CD14-positive monocyte (primary cell): ENCODE measurements around the gene DGCR6L. TPM values are rescaled to one million over a fixed set of nuclear protein-coding genes. Genes with fewer than 3 reads are reported as not detected.
"Not testable (repeated sequence)": the region's sequence is repeated elsewhere in the genome, so short reads cannot be mapped to it uniquely, and the experiment has no call there.

ENCODE experiments used
- DNase-seq, 3 donors: peaks; one replicate each; pipeline ENCODE4 v3.0.0-alpha.2; 2011 to 2022
- H2AFZ ChIP-seq: 2 replicates; pipeline ENCODE4 v1.6.0; 2012; ENCODE audit warnings: mild to moderate bottlenecking, low read depth, low read length, inconsistent platforms; ENCODE audit not compliant: insufficient read depth, poor library complexity, severe bottlenecking
- H3K27ac ChIP-seq, 2 donors: 1 replicate in 1 of 2; 2 replicates in 1 of 2; pipeline ENCODE4 v1.5.1; 2012 to 2013; ENCODE audit warnings: low read length in 2 of 2, control low read depth in 1 of 2, inconsistent platforms in 1 of 2, low read depth in 1 of 2, mild to moderate bottlenecking in 1 of 2
- H3K27me3 ChIP-seq, 2 donors: one replicate each; pipeline versions ENCODE4 v1.6.0 to v1.6.1; 2011 to 2013; ENCODE audit warnings: low read length in 2 of 2; ENCODE audit not compliant: control insufficient read depth in 2 of 2, insufficient read depth in 2 of 2
- H3K36me3 ChIP-seq, 2 donors: replicated peaks in 1 of 2; 1 replicate in 1 of 2; 2 replicates in 1 of 2; pipeline versions ENCODE4 v1.5.1 to v1.6.1; 2012 to 2013; ENCODE audit warnings: low read length in 2 of 2, control low read depth in 1 of 2, inconsistent platforms in 1 of 2, mild to moderate bottlenecking in 1 of 2; ENCODE audit not compliant: insufficient read depth in 2 of 2, control insufficient read depth in 1 of 2
- H3K4me1 ChIP-seq, 2 donors: 1 replicate in 1 of 2; 2 replicates in 1 of 2; pipeline versions ENCODE4 v1.5.1 to v1.6.1; 2012 to 2013; ENCODE audit warnings: low read length in 2 of 2, control low read depth in 1 of 2, inconsistent platforms in 1 of 2, mild to moderate bottlenecking in 1 of 2, moderate library complexity in 1 of 2; ENCODE audit not compliant: insufficient read depth in 2 of 2, control insufficient read depth in 1 of 2
- H3K4me2 ChIP-seq: replicated peaks from 2 replicates; pipeline ENCODE3; 2012; ENCODE audit warnings: low read length, moderate library complexity, mild to moderate bottlenecking; ENCODE audit not compliant: poor library complexity, severe bottlenecking; ENCODE audit errors: extremely low read depth
- H3K4me3 ChIP-seq, 3 experiments: fragments of 200-600 bp in 1 of 3; sonication (generic) in 1 of 3; replicated peaks in 1 of 3; 1 replicate in 2 of 3; 2 replicates in 1 of 3; pipeline ENCODE4 v1.5.1; 2011 to 2013; ENCODE audit warnings: low read length in 3 of 3, mild to moderate bottlenecking in 3 of 3, control low read depth in 2 of 3, low read depth in 2 of 3, inconsistent platforms in 1 of 3, moderate library complexity in 1 of 3
- H3K79me2 ChIP-seq: 2 replicates; pipeline ENCODE4 v1.6.0; 2012; ENCODE audit warnings: mild to moderate bottlenecking, control low read depth, inconsistent platforms, low read length, moderate library complexity; ENCODE audit not compliant: insufficient read depth
- H3K9ac ChIP-seq: 2 replicates; pipeline ENCODE4 v1.6.0; 2017; ENCODE audit warnings: low read length, mild to moderate bottlenecking; ENCODE audit not compliant: insufficient read depth, poor library complexity, severe bottlenecking
- H3K9me3 ChIP-seq, 2 donors: replicated peaks in 1 of 2; 1 replicate in 1 of 2; 2 replicates in 1 of 2; pipeline versions ENCODE4 v1.5.1 to v1.6.1; 2012 to 2013; ENCODE audit warnings: low read length in 2 of 2, control low read depth in 1 of 2; ENCODE audit not compliant: control insufficient read depth in 1 of 2, insufficient read depth in 1 of 2
- H4K20me1 ChIP-seq: 2 replicates; pipeline ENCODE4 v1.6.0; 2012; ENCODE audit warnings: mild to moderate bottlenecking, low read length, control low read depth, moderate library complexity; ENCODE audit not compliant: insufficient read depth
- H3K27ac Mint-ChIP-seq, 7 donors: one replicate each; pipeline ENCODE4 v1.8.0; 2020; ENCODE audit warnings: mild to moderate bottlenecking in 7 of 7, mixed read lengths in 7 of 7, moderate library complexity in 6 of 7, inconsistent platforms in 2 of 7
- H3K27me3 Mint-ChIP-seq, 3 donors: one replicate each; pipeline ENCODE4 v1.8.0; 2021 to 2022; ENCODE audit warnings: low read depth in 3 of 3, mild to moderate bottlenecking in 3 of 3, mixed read lengths in 3 of 3, moderate library complexity in 3 of 3, inconsistent platforms in 1 of 3
- H3K36me3 Mint-ChIP-seq, 2 donors: one replicate each; pipeline ENCODE4 v1.8.0; 2020; ENCODE audit warnings: mixed read lengths in 2 of 2, inconsistent platforms in 1 of 2, mild to moderate bottlenecking in 1 of 2
- H3K4me1 Mint-ChIP-seq: one replicate; pipeline ENCODE4 v1.8.0; 2020; ENCODE audit warnings: mild to moderate bottlenecking, mixed read lengths
- H3K4me3 Mint-ChIP-seq, 2 donors: one replicate each; pipeline ENCODE4 v1.8.0; 2020; ENCODE audit warnings: mild to moderate bottlenecking in 2 of 2, mixed read lengths in 2 of 2, moderate library complexity in 1 of 2
- H3K9me3 Mint-ChIP-seq, 7 donors: one replicate each; pipeline ENCODE4 v1.8.0; 2020 to 2022; ENCODE audit warnings: mixed read lengths in 7 of 7, mild to moderate bottlenecking in 6 of 7, moderate library complexity in 6 of 7, inconsistent platforms in 2 of 7
- WGBS: methylation state at CpG from one replicate; pipeline ENCODE4 v1.1.5; 2013; ENCODE audit warnings: missing lambda C conversion rate; ENCODE audit not compliant: insufficient coverage; 5-methylcytosine and 5-hydroxymethylcytosine counted together
- intact Hi-C, 2 donors: fragments of 100-400 bp; cut with micrococcal nuclease; formaldehyde crosslinking; loops; one replicate each; pipeline versions ENCODE4 v1.15.0 to v1.15.1; 2023
- polyA plus RNA-seq, 3 donors: library from polyadenylated mRNA; depleted of rRNA in 1 of 3; unstranded in 2 of 3; stranded (reverse) in 1 of 3; fragments of 300-500 nt in 2 of 3; fragments of >200 nt in 1 of 3; fragmentation: Illumina TruSeq in 2 of 3; gene quantifications; 1 replicate in 2 of 3; 2 replicates in 1 of 3; pipeline ENCODE4 v1.2.3, GENCODE V29; 2012 to 2021
- TF ChIP-seq, protein P1 (sequence below): fragments of 200-600 bp; IDR thresholded peaks from one replicate; pipeline ENCODE4 v1.8.0; 2022; ENCODE audit warnings: antibody characterized with exemption, mild to moderate bottlenecking

DGCR6L gene
- polyA plus RNA-seq, 3 donors: 33.0 to 62.8 (median 56.3) TPM

DNA sequence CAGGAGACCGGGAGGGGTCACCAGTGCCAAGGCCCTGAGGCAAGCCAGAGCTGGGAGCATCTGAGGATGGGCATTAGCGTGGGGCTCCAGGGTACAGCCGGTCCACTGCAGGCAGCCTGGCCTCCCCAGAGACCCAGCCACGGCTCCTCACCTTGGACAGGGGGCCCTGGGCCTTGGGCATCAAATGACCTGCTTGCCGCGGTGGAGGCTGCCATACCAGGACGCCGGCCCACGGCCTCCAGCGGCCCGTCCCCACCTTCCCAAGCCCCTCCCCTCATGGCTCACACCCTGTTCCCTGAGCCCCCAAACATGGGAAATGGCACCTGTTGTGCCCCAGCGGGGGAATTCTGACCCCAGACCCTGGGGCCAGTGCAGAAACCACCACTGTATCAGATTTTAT lies 39.0 kb downstream of the DGCR6L start:
- H3K36me3 ChIP-seq: no peaks in the 10 kb centered on the region
- H3K4me2 ChIP-seq: no peak overlapping the region
- no peaks in the 10 kb centered on the region for H3K4me1 ChIP-seq
- DNase-seq: no peak
- no peak overlapping the region for H3K27ac Mint-ChIP-seq
- H3K9me3 ChIP-seq: no peaks in the 10 kb centered on the region
- H3K9me3 Mint-ChIP-seq: no peaks in the 10 kb centered on the region
- no peaks in the 10 kb centered on the region for H3K79me2 ChIP-seq
- H2AFZ ChIP-seq: no peak overlapping the region
- intact Hi-C loops: loop anchor here (10.0 kb wide), 1 partner anchor 306 kb away; no protein-coding TSS in a partner anchor
- no peaks in the 10 kb centered on the region for H3K27me3 ChIP-seq
- H3K4me3 Mint-ChIP-seq: no peak overlapping the region
- no peak overlapping the region for H3K27ac ChIP-seq
- 100% methylated on average over 4 of the region's 12 CpGs for WGBS
- no peaks in the 10 kb centered on the region for H4K20me1 ChIP-seq
- TF ChIP-seq, protein P1, sequence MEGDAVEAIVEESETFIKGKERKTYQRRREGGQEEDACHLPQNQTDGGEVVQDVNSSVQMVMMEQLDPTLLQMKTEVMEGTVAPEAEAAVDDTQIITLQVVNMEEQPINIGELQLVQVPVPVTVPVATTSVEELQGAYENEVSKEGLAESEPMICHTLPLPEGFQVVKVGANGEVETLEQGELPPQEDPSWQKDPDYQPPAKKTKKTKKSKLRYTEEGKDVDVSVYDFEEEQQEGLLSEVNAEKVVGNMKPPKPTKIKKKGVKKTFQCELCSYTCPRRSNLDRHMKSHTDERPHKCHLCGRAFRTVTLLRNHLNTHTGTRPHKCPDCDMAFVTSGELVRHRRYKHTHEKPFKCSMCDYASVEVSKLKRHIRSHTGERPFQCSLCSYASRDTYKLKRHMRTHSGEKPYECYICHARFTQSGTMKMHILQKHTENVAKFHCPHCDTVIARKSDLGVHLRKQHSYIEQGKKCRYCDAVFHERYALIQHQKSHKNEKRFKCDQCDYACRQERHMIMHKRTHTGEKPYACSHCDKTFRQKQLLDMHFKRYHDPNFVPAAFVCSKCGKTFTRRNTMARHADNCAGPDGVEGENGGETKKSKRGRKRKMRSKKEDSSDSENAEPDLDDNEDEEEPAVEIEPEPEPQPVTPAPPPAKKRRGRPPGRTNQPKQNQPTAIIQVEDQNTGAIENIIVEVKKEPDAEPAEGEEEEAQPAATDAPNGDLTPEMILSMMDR: no peak
- H3K36me3 Mint-ChIP-seq: no peaks in the 10 kb centered on the region
- H3K9ac ChIP-seq: no peak overlapping the region
- no peak overlapping the region for H3K4me3 ChIP-seq
- H3K27me3 Mint-ChIP-seq: peaks cover 0 to 2% (median 0%) of the 10 kb centered on the region in 3 donors
- H3K4me1 Mint-ChIP-seq: no peaks in the 10 kb centered on the region

DNA sequence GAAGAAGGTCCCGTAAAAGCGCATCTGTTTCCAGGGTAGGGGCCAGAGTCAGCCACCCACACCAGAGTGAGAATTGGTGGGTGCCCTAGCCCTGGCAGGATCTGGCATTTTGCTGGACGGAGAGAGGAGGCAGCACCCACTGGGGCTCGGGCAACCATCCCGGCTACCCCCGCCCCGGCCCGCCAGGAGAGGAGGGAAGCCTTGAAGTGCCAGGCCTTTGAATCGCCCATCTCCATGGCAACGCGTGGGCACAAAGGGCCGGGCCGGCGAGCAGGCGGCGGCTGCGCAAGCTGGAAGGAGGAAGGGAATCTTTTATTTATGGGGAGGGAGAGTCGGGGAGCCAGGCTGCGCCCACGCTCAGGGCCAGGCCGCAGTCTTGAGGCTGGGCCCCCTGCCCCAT lies 39.7 kb downstream of the DGCR6L start:
- not testable (repeated sequence) for H3K27ac Mint-ChIP-seq, H3K27ac ChIP-seq, DNase-seq, H3K4me2 ChIP-seq, H3K27me3 Mint-ChIP-seq, H2AFZ ChIP-seq, H3K9ac ChIP-seq, H3K36me3 Mint-ChIP-seq, H3K27me3 ChIP-seq, H4K20me1 ChIP-seq, H3K9me3 ChIP-seq, H3K36me3 ChIP-seq, H3K4me3 ChIP-seq, H3K4me1 Mint-ChIP-seq, H3K4me3 Mint-ChIP-seq, H3K9me3 Mint-ChIP-seq, H3K4me1 ChIP-seq, H3K79me2 ChIP-seq
- intact Hi-C loops: loop anchor here (10.0 kb wide), 1 partner anchor 305 kb away; no protein-coding TSS in a partner anchor
- whole genome bisulfite sequencing: 50% methylated on average over 2 of the region's 21 CpGs
